ENCODE data around the gene TMEM253.

Gene TMEM253

GRCh38 chr14:21090940-21091663 lies 9.8 kb upstream of the TMEM253 start:
- DNase-seq = no peak

GRCh38 chr14:21091821-21092272 lies 9.0 kb upstream of the TMEM253 start:
- no peak for DNase-seq

- peak; percentile 96 for DNase-seq
Measured at GRCh38 chr14:21092273-21093011, 8.4 kb upstream of the TMEM253 start.

- no peak for DNase-seq
Measured at GRCh38 chr14:21093018-21093417, 7.8 kb upstream of the TMEM253 start.

- no peak for DNase-seq
Measured at GRCh38 chr14:21093769-21094681, 6.8 kb upstream of the TMEM253 start.

DNA sequence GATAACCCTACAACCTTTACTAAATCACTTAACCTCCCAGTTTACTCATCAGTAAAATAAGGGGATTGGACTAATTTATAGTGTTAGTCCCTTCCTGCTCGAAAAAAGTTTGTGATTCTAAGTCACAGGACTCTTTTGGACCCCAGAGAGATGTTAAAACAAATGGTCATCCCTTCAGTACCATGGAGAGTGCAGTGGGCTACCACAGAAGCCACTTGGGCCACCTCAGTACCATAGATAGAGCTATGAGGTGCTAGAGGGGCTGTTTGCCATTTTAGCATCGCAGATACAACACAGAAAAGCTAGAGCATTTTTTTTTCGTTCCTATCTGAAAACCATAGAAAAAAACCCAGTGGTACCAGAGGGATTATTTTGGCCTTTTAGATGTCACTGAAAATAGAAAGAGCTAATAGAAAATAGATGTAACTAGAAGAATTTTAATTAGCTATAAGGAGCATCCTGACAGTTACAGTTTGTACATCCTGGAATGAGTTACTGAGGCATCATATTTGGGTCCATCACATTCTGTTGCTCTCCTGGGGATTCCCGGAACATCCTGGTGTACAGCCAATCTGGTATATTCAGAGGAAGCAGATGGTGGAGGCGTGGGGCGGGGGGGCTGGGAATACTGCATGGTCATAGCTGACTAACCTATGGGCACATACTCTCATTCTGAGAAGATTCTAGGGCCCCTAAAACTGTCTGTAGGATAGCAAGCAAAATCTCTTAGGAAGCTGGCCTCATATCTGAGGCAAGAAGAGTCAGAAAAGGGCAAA lies 5.2 kb upstream of the TMEM253 start:
- DNase-seq = no peak

- no peak for DNase-seq
Measured at GRCh38 chr14:21096438-21096837, 4.4 kb upstream of the TMEM253 start.

GRCh38 chr14:21096978-21097635 lies 3.8 kb upstream of the TMEM253 start:
- no peak for DNase-seq

DNA sequence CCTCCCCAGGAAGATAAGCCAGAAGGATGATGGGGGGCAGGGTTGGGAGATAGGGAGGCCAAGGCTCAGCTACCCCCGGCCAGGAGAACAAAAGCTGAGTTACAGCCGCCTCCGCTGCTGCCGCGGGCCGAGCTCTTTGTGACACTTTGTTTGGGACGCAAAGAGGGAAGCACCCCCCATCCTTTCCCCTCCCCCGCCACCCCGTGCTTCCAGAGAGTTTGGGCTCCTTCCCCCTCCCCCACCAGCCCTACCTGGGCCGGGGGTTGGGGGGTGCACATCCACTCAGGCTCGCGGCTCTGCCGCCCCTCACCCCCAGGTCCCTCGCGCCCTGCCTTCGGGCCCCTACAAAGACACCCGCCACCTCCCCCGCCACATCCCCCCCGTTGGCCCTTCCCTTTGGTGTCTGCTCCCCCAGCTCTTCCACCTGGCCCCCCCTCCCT lies 3.2 kb upstream of the TMEM253 start:
- no peak for DNase-seq

DNA sequence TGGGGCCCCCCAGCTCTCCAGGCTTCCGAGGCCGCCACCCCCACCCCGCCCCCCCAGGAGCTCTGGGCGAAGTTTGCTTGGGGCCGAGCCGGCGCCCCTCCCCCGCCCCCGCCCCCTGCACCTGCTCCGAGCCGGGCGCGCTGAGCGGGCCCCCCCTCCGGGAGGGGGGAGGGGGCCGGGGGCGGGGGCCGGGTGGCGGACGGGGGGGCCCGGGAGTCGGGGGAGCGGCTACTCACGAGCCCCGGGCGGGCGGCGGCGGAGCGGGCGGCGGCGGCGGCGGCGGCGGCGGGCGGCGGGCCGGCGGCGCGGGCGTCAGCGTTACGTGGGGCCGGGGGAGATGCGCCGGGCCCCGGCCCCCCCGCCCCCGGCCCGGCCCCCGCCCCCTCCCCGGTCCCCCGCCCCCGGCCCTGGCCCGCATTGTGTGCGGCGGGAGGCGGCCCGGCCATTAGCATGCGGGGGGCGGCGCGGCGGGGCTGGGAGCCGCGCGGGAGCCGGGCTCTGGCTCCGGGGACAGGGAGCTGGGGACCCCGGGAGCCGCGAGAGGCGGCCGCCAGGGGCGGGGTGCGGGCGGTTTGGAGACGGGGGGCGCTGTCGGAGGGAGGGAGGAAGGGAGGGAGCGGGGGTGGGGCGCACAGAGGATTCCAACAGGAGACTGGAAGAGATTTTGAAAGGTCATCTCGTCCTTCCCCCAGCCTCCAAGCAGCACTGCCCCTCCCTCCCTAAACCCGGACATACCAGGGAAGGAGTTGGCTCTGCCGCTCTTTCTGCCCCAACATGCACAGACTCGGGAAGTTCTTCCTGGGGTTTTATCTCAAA lies 2.6 kb upstream of the TMEM253 start, which contains the start of gene ZNF219:
Gene ZNF219 (minus strand): TSS at position 580 of the 816 bp plus-strand sequence. CDS start 5,064 bp downstream, outside the sequence.
- peak; percentile 55 for DNase-seq

GRCh38 chr14:21098892-21099595 lies 1.8 kb upstream of the TMEM253 start:
- no peak for DNase-seq

DNA sequence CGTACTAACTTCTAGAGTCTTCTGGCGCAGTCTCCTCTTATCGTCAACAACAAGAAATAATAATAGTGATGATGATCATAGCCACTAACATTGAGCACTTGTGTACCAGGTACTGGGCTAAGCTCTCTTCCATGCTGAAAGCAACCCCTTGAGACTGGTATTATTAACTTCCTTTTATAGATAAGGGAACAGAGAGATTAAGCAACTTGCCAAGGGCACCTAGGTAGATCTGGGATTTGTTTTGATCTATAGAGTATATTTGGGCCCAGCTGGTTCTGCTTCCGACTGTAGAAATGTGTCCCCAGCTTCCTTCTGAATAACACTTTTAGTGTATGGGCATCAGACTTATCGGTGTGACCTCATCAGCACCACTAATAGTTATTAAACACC lies 1.3 kb upstream of the TMEM253 start:
- DNase-seq = no peak

- no peak for DNase-seq
Measured at GRCh38 chr14:21101802-21102413, 1.0 kb downstream of the TMEM253 start.

DNA sequence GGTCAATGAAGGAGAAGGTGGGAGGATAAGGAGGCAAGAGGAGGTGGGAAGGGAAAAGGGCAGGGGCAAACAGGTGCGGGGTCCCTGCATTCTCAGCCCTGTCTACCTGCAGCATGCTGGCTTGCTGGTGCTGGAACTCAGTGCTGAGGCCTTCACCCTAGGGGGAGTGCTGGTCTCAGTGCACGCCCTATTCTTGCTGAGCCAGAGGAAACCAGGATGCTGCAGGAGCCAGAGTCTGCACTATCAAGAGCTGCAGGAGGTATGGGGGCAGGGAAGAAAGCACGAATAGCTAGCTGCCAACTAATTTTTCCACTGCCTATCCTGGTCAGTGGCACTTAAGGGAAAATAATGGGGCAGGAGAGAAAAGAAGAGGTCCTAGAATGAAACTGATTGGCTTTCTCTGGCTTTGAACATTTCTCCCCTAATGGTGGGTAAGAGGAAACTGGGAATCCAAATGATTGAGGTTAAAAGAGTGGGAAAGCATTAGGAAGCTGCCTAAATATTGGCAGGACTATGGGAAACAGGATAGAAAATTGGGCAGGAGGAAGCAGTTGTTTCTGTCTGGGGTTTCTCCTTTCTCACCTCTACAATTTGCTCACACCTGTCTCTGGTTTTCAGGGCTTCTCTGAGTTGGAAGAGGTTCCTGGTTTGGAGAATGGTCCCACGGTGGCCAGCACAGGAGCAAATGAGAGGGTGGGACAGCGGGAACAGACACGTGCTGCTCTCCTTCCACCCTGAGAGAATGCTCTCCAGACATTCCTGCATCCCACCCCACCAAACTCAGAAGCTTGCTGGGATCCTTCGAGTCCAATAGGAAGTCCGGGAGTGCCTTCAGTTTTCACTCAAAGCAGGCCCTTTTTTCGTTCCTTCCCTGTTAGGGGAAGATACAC lies 1.9 kb downstream of the TMEM253 start:
- DNase-seq = no peak

DNA sequence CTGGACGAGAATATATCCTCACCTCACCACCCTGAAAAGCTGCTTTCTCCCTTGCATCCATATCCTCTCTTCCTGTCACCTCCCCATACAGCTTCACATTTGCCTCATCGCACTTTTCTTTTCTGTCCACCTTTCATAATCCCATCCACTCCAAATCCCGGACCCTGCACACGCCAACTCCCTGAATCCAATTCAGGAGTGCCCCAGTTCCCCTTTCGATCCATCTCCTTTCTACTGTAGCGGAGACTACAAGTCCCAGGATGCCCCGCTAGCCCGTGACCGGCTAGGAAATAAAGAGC lies 2.5 kb downstream of the TMEM253 start:
- DNase-seq = no peak

DNA sequence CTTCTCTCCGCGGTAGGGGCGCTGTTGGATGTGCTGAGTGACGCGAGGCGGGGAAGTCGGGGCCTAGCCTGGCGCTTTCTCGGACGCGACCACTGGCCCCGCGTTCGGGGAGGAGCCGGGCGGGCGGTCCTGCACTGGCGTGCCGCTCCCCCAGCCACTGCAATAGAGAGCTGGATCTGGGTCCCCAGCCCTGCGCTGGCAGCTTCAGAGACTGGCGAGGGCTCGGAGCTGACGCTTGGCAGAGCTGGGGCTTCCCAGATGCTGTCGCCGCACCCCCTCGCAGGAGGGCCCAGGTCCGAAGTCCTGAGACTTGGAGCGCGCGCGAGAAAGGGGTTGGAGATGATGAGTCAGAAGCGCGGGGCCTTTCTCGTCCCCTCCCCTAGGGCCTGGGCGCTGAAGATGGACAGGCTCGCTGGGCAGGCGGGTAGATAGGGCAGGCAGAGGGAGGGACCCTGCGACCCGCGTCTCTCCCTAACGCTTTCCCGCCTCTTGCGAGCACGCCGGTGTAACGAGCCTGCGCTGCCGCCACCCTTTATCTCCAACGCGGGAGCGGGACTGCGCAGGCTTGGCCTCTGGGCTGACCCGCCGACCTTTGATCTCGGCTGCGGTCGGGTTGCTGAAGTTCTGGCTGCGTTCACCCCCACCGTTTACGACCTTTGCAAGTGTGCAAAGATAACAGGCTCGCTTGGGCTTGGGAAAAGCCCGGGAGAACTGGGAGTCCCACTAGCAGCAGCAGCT lies 3.0 kb downstream of the TMEM253 start:
- peak; percentile 95 for DNase-seq

- DNase-seq = peak; percentile 71
Measured at GRCh38 chr14:21104448-21105060, 3.7 kb downstream of the TMEM253 start.

DNA sequence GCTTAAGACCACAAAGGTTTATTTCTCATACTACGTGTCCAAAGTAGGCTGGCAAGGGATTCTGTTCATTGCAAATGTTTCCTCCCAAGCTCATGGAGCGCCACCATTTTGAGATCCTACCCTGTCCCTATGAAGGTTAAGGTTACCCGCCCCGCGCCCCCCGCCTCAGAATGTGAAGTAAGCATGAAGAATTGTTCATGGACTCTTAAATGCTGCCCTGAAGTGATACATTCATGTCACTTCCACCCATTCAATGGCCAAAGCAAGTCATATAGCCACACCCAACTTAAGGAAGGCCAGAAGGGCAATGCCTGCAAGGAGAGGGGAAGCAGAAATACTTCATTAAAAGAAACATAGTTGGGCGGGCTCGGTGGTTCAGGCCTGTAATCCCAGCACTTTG lies 4.2 kb downstream of the TMEM253 start:
- no peak for DNase-seq
